Activated CD4-positive, CD25-positive, alpha-beta regulatory T cell treated with anti-CD3 and anti-CD28 coated beads, Interleukin-2, amount 50 U/mL, for 72 hours (primary cell): ENCODE measurements around the gene HMCN2.

Source experiments
- DNase-seq: peaks from one replicate; pipeline ENCODE4 v3.0.0; 2021

Gene HMCN2

DNA sequence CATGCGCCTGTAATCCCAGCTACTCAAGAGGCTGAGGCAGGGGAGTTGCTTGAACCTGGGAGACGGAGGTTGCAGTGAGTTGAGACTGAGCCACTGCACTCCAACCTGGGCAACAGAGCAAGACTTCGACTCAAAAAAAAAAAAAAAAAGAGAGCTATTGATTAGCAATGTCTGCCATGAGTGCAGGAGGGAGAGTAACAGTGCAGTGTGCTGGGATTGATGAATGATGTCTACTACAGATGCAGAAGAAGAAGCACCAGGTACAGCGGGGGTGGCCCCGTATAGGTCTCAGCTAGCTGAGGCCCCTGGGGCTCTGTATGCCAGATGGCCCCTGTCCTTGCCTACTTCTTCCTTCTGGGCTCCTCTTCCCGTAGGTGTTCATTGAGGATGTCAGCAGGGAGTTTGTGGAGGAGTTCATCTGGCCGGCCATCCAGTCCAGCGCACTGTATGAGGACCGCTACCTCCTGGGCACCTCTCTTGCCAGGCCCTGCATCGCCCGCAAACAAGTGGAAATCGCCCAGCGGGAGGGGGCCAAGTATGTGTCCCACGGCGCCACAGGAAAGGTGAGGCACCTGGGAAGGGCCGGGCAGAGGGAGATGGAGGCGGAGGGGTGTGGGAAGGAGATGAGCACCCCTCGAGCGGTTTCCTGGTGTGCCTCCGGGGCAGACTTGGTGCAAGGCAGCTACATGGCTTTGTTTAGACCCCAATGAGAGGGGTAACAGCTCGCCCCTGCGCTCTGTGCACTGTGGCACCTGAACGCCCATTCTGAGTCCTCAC, 192.7 kb downstream of the HMCN2 start:
- DNase-seq, result no peak

DNA sequence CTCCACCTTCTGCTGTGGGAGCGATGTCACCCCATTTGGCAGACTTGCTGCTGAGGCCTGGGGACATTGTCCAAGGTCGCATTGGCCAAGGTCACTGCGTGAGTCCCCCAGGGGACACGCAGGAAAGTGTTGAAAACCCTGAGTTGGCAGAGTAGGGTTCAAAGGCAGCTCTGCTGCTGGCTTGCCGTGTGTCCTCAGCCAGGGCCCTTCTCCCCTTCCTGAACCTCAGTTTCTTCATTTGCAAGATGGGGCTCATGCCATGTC, 193.2 kb downstream of the HMCN2 start:
- DNase-seq, result no peak

DNA sequence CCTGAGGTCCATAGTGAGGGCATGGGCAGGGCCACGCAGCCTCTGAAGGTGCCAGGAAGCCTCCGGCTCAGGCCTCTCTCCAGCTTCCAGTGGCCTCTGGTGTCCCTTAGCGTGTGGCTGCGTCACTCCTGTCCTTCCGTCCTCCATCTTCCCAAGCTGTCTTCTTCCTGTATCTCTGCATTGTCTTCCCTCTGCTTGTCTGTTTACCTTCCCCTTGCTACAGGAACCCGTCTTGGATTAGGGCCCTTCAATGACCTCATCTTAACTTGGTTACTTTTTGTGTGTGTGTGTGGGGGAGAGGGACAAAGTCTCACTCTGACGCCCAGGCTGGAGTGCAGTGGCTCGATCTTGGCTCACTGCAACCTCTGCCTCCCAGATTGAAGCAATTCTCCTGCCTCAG, 193.6 kb downstream of the HMCN2 start:
- DNase-seq, result no peak

DNA sequence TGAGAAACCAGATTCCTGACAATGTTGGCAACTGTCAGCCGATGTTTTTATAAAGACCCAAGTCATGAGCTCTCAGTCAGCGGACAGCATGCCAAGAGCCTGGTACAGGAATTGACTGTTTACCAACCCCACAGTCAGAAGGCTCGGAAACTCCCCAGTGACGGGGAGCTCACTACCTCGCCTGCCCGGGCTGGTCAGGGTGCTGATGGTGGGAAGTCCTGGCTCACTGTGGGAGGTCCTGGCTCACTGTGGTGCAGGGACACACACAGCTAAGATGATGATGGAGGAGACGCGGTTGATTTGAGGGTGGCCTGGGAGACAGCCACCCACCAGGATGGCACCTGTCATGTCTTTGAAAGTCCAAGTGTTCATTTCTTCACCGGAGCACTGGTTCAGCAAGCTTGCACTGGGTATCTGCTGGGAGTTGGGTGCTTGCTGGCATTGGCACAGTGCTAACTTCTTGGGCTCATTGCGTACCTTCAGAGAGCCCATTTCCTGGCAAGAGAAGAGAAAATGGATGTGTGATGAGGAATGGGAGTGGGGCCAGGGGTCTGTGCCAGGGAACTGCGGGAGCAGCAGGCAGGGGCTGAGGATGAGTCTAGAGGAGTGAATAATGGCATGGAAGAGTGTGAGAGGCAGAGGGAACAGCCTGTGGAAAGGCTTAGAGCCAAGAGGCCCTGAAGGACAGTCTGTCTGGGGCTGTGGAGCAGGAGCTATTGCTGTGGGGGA, 194.5 kb downstream of the HMCN2 start:
- DNase-seq, result no peak

DNA sequence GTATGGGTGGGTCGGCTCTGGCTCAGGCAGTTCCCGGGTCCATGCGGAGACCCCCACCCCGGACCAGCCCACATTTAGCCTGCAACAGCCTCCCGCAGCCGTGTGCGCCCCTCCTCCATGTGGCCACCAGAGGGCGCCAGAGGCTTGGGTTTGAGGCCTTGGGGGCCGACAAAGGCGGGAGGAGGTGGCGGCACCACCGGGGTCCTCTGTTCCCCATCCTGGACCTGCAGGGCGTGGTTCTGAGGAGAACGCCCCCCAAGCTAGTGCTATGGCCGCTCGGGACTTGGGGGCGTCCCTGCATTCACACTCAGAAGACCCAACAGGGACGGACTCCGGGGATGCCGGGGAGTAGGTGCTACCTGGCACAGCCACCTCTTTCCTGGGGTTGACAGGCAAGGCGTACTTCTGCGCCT, 195.7 kb downstream of the HMCN2 start:
- peak; percentile 80 for DNase-seq

DNA sequence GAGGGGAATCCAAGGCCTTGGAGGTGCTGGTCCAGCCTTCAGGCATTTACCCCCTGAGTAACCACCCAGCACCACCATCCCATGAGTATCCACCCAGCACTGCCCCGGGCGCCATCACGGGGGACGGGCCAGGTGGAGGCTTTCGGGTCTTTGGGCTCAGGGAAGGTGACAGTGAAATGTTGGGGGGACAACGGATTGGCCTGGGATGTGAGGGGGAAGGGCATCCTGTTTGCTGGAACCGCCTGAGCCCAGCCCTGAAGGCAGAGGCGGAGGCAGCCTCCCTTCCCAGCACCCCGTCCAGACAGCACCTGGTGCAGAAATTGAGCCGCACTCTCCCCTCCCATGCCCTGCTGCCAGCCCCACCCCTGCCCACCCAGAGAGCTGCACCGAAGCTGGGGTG, 196.2 kb downstream of the HMCN2 start:
- no peak for DNase-seq

DNA sequence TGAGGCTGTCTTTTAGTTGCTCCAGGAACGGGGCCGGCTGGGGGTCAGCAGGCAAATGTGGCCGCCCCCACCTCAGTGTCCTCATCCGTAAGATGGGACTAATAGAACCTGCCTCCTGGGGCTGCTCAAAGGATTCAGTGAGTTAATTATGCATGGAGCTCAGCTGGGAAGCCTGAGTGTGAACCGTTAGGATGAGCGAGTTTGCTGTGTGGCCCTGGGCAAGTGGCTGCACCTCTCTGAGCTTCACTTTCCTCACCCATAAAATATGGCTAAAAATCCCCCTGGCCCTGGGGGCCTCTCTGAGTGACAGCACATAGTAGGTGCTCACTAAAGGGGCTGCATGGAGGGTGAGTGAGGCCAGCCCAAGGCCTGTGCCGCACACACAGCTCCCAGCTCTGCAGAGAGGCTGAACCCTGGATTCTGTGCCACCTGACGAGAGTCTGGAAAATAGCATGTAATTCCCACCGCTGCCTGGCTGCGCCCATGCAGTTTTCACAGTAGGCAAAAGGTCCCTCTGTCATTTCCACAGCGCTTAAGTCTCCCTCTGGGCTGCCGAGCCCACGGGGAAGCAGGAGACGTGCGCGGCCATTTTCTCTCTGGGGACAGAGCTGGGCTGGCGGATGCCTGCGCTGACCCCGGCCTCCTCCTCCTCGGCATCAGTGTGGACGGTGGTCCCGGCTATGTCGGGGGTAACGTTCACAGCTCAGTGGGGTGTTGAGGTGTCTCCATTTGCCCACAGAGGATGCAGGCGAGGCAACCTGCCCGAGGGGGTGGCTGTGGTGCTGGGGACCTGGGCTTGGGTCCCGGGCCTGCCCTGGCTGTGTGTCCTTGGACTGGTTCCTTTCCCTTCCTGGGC, 197.4 kb downstream of the HMCN2 start:
- DNase-seq, result no peak

DNA sequence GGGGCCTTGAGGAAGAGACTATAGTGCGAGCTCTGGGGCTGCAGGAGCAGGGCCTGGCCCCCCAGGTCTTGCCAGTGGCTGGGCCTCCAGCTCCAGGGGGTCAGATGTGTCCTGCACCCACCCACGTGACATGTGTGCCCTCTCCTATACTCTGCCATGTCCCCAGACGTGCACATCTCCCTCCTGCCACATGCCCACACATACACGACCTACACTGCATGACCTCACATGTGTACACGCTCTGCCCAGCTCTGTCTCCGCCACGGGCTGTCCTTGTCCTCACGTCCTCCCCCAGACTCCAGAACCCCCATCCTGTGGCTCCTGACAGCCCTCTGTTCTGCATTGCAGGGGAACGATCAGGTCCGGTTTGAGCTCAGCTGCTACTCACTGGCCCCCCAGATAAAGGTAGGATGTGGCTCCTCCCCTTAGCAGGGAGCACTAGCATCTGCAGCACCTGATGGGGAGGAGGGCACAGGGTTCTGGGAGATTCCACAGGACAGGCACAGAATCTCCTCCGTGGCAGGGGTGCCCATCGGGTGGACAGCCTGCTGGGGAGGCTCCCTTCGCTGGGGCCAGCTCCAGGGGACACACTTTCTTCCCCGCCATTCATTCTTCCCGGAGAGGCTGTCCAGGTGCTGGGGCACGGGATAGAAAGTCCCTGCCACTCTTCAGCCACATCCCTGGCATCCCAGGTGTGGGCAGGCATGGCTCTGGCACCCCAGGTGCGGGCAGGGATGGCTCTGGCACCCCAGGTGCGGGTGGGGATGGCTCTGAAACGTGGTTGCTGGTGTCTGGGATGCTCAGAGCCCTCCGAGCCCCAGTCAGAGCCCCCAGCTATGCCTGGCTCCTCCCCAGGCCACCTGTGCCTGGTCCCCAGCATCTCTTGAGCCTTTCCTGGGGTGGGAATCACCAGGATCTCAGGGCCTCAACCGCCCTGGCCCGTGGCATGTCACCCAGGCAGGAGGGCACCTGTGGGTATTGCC, 198.5 kb downstream of the HMCN2 start:
- no peak for DNase-seq

DNA sequence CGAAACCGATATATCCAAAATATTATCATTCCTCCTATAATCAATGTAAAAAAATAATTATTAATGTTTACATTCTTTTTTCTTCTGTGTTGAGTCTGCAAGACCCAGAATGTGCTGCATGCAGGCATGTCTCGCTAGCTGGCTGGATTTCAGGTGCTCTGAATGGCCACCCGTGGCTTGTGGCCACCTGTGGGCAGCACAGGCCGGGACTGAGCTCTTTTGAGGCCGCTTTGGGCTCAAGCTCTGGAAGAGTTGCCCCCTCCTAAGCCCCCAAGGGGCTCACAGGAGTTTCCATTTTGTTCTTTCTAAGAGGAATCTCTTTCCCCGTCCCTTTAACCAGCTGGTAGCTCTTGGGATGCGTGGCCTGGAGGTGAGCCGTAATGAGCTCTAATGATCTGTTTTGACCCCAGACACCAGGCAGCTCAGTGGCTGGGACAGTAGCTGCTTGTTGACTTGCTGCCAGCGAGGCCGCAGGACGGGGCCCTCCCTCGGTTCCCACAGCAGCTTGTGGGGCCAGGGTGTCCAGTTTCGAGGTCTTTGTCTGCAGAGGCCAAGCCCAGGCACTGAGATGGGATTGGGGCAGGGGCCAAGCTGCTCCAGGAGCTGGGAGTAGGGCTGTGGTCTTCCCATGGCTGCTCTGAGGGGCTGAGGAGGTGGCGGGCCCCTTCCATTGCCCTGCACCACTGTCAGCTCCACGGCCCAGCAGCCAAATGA, 200.0 kb downstream of the HMCN2 start:
- DNase-seq, result no peak

DNA sequence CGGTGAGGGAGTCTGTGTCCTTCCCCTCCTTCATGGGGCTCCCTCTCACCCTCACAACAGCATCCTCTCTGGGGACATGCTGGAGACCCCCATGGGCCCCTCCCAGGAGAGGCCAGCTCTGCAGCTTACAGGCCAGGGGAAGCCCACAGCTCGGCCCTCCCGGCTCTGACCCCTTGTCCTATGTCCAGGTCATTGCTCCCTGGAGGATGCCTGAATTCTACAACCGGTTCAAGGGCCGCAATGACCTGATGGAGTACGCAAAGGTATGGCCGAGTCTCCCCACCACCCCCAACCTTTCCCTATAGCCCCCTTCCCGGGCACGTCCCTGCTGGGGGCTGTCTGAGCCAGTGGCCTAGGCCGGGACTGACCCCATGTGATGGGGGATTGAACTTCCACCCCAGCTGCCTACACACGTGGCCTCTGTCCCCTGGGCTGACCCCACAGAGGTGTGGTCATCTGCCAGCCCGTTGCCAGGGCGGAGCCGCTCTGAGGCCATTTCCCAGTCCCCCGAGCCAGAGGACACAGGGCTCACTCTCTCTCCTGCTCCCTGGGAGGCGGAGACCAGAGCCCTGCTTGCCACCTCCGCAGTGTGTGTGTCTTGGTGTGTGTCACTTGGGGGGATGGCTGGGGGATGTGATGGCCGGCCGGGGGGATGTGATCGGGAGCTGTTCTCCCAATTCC, 201.1 kb downstream of the HMCN2 start:
- DNase-seq, result no peak

DNA sequence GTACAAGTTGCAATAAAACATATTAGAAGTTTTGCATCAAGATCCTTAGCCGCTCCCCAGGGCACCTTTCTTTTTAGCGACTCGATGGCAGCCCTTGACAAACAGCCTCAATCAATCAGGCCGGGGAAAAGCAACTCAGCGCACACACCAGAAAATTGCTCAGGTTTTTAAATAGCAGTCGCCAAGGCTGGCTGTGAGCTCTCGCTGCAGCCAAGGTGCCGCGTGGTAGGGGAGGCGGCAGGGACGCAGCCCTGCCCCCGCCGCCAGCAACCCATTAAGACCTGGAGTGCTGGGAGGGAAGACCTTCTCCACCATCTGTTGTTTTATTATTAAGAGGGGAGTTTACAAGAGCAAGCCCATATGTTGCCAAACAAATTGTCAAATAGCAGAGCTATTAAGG, 201.8 kb downstream of the HMCN2 start:
- DNase-seq, result no peak

DNA sequence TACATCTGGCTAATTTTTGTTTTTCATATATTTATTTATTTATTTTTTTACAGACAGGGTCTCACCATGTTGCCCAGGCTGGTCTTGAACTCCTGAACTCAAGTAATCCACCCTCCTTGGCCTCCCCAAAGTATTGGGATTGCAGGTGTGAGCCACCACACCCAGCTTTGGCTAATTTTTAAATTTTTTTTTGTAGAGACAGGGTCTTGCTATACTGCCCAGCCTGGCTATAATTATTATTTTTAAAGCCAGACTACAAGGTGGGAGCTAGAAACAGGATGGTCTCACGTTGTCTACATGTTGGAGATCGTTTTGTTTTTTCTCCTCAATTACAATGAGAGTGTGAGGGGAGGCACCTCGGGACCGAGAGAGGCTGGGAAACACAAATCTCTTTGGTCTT, 203.0 kb downstream of the HMCN2 start:
- DNase-seq, result no peak

DNA sequence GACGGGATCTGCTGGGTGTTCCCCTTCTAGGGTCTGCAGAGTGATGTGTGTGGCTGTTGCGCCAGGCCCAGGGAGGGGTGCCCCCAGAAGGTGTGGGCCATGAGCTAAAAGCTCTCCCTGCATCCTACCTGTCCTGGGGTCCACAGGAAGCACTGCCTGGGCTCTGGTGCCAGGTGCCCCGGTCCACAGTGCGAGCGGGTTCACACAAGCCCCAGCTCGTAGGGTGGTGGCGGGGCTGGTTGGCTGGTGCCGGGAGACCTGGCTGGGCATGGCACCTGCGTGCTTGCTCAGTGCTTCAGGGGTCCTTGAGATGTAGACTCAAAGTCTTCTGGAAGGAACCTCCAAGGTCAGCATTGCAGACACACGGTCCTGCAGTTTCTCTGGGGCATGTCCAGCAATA, 204.7 kb downstream of the HMCN2 start:
- DNase-seq, result no peak

DNA sequence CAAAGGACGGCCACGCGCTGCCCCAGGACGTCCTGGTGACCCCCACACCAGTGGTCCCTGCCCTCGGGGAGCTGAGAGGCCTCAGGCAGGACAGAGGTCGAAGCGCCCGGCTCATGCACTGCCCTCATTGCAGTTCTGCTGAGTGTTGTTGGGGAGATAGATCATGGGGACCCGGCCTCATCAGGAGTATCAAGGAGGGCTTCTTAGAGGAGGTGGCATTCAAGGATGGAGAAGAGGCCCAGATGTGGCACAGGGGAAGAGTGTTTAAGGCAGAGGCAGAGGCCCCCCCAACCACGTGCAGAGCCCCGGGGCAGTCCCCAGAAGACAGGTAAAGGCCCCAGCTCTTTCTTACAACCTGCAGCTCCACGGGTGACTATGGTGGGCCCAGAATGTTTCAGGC, 205.4 kb downstream of the HMCN2 start:
- no peak for DNase-seq

DNA sequence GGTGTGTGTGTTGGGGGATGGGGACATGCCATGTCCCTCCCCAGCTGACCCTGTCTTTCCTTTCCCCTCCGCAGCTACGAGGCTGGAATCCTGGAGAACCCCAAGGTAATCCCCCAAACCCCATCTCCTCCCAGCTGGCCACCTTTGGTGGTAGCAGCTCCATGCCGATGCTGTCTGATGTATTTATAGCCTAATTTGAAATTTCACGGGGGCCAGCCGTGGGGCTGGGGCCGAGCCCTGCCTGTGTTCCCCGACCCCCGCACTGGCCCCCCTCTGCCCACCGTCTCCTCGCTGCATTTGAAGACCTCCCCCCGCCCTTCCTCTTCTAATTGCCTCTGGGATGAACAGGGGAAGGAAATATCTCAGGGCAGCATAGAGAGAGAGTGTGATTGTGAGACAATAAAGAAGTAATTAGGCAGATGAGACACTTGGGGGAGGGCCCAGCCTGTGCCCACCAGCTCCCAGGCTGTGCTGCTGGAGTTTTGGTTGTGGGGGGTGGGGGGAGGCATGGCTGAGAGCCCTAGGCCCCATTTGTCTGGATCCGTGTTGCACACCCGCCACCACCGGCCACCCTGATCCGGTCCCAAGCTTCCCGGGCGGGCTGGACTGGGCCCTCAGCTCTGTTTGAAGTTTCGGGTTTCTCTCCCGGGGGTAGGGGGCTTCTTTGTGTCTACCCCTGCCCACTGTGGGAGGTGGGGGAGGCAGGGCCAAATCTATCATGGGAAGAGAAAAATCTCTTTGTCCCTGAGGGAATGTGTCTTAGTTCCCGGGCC, 206.0 kb downstream of the HMCN2 start:
- no peak for DNase-seq

DNA sequence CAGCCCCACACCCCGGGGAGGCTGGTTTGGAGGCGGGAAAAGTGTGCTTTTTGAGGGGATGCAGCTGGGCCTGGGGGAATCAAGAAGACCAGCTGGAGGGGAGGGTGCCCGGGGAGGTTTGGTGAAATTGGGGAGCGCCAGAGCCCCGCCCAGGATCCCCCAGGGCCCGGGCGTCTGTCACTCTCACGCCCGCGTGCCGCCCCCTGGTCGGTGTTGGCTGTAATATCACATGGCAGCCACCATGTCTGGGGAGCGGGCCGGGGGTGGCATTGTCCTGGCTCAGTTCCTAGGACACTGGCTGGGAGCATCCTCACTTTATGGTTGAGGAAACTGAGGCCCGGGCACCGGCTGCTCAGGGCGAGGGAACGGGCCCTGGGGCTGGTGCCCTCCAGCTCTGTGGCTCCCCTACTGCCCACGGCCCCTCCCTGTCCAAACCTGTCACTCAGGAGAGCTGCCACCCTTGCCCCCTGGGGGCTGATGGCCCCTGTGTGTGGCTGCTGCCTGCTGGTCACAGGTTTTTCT, 206.7 kb downstream of the HMCN2 start:
- DNase-seq, result no peak

DNA sequence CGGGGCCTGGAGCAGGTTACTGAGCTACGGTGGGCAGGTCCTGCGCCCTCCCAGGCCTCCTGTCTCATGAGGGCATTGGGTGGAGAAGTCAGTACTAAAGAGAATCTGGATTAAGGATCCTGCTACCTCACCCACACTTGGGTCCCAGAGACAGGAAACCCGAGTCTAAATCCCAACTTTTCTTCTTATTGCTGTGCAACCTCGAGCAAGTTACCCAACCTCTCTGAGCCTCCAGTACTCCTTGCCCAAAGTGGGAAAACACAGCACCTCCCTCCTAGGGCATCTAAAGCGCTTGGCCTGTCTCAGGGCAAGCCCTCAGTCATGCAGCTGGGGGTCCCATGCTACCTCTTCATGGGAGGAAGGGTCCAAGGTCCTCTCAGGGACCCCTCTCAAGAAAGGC, 207.4 kb downstream of the HMCN2 start:
- no peak for DNase-seq

DNA sequence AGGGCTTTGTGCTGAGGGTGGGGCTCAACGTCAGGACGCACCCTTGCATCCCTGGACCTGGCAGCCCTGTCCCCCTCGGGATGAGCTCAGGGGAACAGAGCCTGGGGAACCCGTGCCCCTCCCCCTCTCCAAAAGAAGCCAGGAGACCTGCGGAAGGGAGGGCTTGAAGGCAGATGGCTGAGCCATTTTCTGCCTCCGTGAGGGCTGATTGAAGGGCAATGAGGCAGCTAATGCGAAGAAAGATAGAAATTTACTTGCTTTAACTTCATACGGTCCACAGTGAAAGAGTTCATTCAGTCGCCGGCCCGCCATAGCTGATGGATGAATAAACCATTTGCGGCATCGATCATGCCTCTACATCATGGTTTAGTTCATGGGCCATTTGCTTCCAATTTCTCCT, 208.0 kb downstream of the HMCN2 start:
- no peak for DNase-seq

DNA sequence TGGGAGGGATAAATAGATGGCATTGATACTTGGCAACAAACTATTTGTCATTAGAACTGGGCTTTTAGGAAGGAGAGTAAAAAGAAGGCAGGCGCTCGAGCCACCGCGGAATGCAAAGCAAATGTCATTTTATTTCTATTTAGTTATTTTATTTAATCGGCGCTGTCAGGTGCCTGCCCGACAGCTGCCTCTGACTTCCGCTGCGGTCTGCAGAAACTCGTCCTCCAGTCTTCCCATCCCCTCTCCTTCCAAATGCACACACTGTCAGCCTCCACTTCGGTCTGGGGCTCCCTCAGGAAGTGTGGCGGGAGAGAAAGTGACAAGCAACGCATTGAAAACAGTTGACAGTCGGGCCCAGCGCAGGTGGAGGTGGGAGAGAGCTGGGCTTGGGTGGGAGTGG, 208.5 kb downstream of the HMCN2 start:
- no peak for DNase-seq

DNA sequence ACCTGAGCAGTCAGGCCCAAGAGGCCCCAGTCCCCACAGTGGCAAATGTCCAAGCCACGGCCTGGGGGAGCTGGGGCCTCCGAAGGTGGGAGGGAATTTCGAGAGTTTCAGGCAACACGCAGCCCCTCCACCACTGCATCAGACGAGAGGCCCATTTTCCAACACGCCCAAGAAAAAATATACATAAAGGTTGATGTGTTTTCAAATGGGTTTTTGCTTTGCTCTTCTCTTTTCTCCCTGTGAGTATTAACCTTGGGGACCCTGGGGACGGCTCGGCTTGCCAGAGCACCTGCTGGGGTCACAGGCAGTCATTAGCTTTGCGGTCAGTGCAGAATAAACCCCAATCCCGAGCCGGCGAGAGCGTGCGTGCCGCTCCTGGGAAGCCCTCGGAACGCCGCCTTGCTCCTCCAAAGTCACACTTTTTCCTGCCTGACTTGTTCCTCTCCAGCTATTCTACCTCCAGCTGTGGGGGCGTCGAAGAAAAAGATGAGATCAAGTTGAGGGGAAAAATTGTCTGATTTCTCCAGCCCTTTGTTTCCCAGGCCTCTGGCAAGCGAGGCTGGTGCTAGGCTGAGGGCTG, 210.7 kb downstream of the HMCN2 start:
- DNase-seq, result no peak
